BJ (cell line): ENCODE measurements around the gene C19orf85. TPM values are rescaled to one million over a fixed set of nuclear protein-coding genes. Genes with fewer than 3 reads are reported as not detected.

Experiments used
- CTCF ChIA-PET: fragments of 350-600 bp; formaldehyde crosslinking; extraction: SDS; loops from one replicate; lab custom pipeline; 2021; ENCODE audit warnings: antibody characterized with exemption, inconsistent platforms; lab: Yijun Ruan, JAX
- POLR2A ChIA-PET: fragments of 300-600 bp; sonication (Branson Sonifier 250); formaldehyde crosslinking; extraction: SDS; loops from one replicate; lab custom pipeline; 2021; ENCODE audit warnings: antibody characterized with exemption; lab: Charles Lee
- DNase-seq: peaks from one replicate; pipeline ENCODE4 v3.0.0-alpha.2; 2011; ENCODE audit warnings: low read depth
- H3K27me3 ChIP-seq: 2 replicates; pipeline ENCODE4 v1.6.0; 2011; ENCODE audit warnings: low read length; ENCODE audit not compliant: control insufficient read depth, insufficient read depth
- H3K36me3 ChIP-seq: 2 replicates; pipeline ENCODE4 v1.5.1; 2011; ENCODE audit warnings: low read length; ENCODE audit not compliant: control insufficient read depth, insufficient read depth
- H3K4me3 ChIP-seq: 2 replicates; pipeline ENCODE4 v1.5.1; 2011; ENCODE audit warnings: low read depth, mild to moderate bottlenecking, control low read depth, low read length
- CTCF ChIP-seq: IDR thresholded peaks from 2 replicates; pipeline ENCODE4 v1.5.1; 2011; ENCODE audit warnings: low read depth, mild to moderate bottlenecking, control low read depth, inconsistent platforms, low read length, moderate library complexity; ENCODE audit not compliant: insufficient read depth
- polyA plus RNA-seq: library from polyadenylated mRNA; depleted of rRNA; stranded (reverse); fragments of >200 nt; gene quantifications from 2 replicates; pipeline ENCODE4 v1.2.3, GENCODE V29; 2011

Gene C19orf85
- polyA plus RNA-seq, 1 experiment: not detected

GRCh38 chr19:55495646-55496349 lies 31.2 kb upstream of the C19orf85 start:
- Histone ChIP-seq H3K36me3 (peaks cover 17% of the 10 kb centered on the region), H3K27me3 (no peaks in the 10 kb centered on the region), H3K4me3 (no peak overlapping the region)
- TF ChIP-seq CTCF: no peak
- DNase-seq: no peak
- POLR2A ChIA-PET: no interaction called here
- CTCF ChIA-PET: interaction anchor here (1.1 to 10.9 kb wide), 4 partner anchors 8 to 36 kb away, joined by 4 to 106 read pairs (median 26); no protein-coding TSS in a partner anchor

GRCh38 chr19:55494172-55494761 lies 29.7 kb upstream of the C19orf85 start:
- peak overlapping the region; percentile 39 for H3K4me3 ChIP-seq
- POLR2A ChIA-PET: no interaction called here
- H3K27me3 ChIP-seq: no peaks in the 10 kb centered on the region
- CTCF ChIA-PET: interaction anchor here (0.6 to 10.9 kb wide), 7 partner anchors 10 to 451 kb away, joined by 3 to 106 read pairs (median 5); no protein-coding TSS in a partner anchor
- no peak for DNase-seq
- no peak for TF ChIP-seq CTCF
- peaks cover 10% of the 10 kb centered on the region for H3K36me3 ChIP-seq

GRCh38 chr19:55493645-55494171 lies 29.2 kb upstream of the C19orf85 start:
- ChIA-PET CTCF (interaction anchor here (1.3 to 10.9 kb wide), 4 partner anchors 10 to 352 kb away, joined by 4 to 106 read pairs (median 25); no protein-coding TSS in a partner anchor), POLR2A (interaction anchor here (0.6 kb wide), 1 partner anchor 353 kb away, joined by 10 read pairs; no protein-coding TSS in a partner anchor)
- DNase-seq: no peak
- Histone ChIP-seq H3K36me3 (peaks cover 8% of the 10 kb centered on the region), H3K27me3 (no peaks in the 10 kb centered on the region), H3K4me3 (peak overlapping the region; percentile 39)
- TF ChIP-seq CTCF: no peak

GRCh38 chr19:55493052-55493644 lies 28.6 kb upstream of the C19orf85 start:
- no peak for TF ChIP-seq CTCF
- POLR2A ChIA-PET: interaction anchor here (0.6 to 0.7 kb wide), 2 partner anchors 11 to 352 kb away, joined by 10 to 11 read pairs; no protein-coding TSS in a partner anchor
- H3K36me3 ChIP-seq: peaks cover 6% of the 10 kb centered on the region
- CTCF ChIA-PET: interaction anchor here (1.3 to 10.9 kb wide), 5 partner anchors 11 to 352 kb away, joined by 4 to 106 read pairs (median 5); partner anchors contain the start of gene ZNF628
- H3K27me3 ChIP-seq: no peaks in the 10 kb centered on the region
- no peak for DNase-seq
- peak overlapping the region; percentile 39 for H3K4me3 ChIP-seq
